Measurements from ENCODE around the gene FOXM1. TPM values are rescaled to one million over a fixed set of nuclear protein-coding genes. Genes with fewer than 3 reads are reported as not detected.

FOXM1 gene
- total RNA-seq, 1 experiment from 2014 or later, result 81.3 TPM

Other genes starting within 250 kb of the FOXM1 start
- 50.0 and 55.5 TPM in 2 replicates for gene FKBP4, start 82.2 kb downstream of the FOXM1 start, total RNA-seq (2014; rRNA removed)
- gene ITFG2, start 64.5 kb downstream of the FOXM1 start, total RNA-seq (2014; rRNA removed), result 13.9 and 14.6 TPM in 2 replicates
- not detected in 2 replicates for gene NRIP2, start 42.1 kb downstream of the FOXM1 start, total RNA-seq (2014; rRNA removed)
- not detected in 2 replicates for gene TEX52, start 20.1 kb downstream of the FOXM1 start, total RNA-seq (2014; rRNA removed)
- gene RHNO1, start within 50 bp of the FOXM1 start, total RNA-seq (2014; rRNA removed), result 58.9 and 62.7 TPM in 2 replicates
- 29.8 and 38.6 TPM in 2 replicates for gene TULP3, start 13.7 kb upstream of the FOXM1 start, total RNA-seq (2014; rRNA removed)
- gene TEAD4, start 82.2 kb upstream of the FOXM1 start, total RNA-seq (2014; rRNA removed), result 31.3 and 43.6 TPM in 2 replicates
- gene TSPAN9, start 200.2 kb upstream of the FOXM1 start, total RNA-seq (2014; rRNA removed), result 19.9 and 28.7 TPM in 2 replicates

Measured in LHCN-M2 (cell line).